VCaP (cell line): ENCODE data around the gene CUL2.
A peak's percentile ranks its signal among the peaks of the same experiment; 100 is the strongest.

Experiments used
- H3K27ac ChIP-seq: fragments of 450-650 bp; 2 replicates; pipeline ENCODE4 v1.5.1; 2017
- CTCF ChIP-seq: fragments of 450-650 bp; conservative IDR thresholded peaks from 2 replicates; pipeline ENCODE4 v1.5.1; 2017; ENCODE audit warnings: mild to moderate bottlenecking, moderate library complexity

Gene CUL2

GRCh38 chr10:35005868-35006267, 84.3 kb downstream of the CUL2 start:
- TF ChIP-seq CTCF, result no peak
- peak overlapping the region; percentile 36 for H3K27ac ChIP-seq

- TF ChIP-seq CTCF, result no peak
- no peak overlapping the region for H3K27ac ChIP-seq
These were observed 85.5 kb downstream of the CUL2 start for GRCh38 chr10:35004651-35005050.

GRCh38 chr10:35003906-35004305, 86.2 kb downstream of the CUL2 start:
- no peak for TF ChIP-seq CTCF

GRCh38 chr10:35000936-35001335, 89.2 kb downstream of the CUL2 start:
- no peak overlapping the region for H3K27ac ChIP-seq
- no peak for TF ChIP-seq CTCF

More at GRCh38 chr10:35003906-35004305, 86.2 kb downstream of the CUL2 start:
- H3K27ac ChIP-seq, result no peak overlapping the region

- no peak overlapping the region for H3K27ac ChIP-seq
- TF ChIP-seq CTCF, result no peak
These were observed 90.6 kb downstream of the CUL2 start for GRCh38 chr10:34999532-34999931.

GRCh38 chr10:34998940-34999339, 91.2 kb downstream of the CUL2 start:
- no peak overlapping the region for H3K27ac ChIP-seq
- TF ChIP-seq CTCF, result no peak

- no peak overlapping the region for H3K27ac ChIP-seq
- no peak for TF ChIP-seq CTCF
These were observed 93.3 kb downstream of the CUL2 start for GRCh38 chr10:34996843-34997242.

- TF ChIP-seq CTCF, result no peak
- H3K27ac ChIP-seq, result no peak overlapping the region
These were observed 94.2 kb downstream of the CUL2 start for GRCh38 chr10:34995925-34996324.
